GM23338 (cell line): ENCODE data around the gene USP24.

Experiments
- POLR2AphosphoS5 ChIP-seq: IDR thresholded peaks from 2 replicates; pipeline ENCODE4 v1.6.1; 2016; ENCODE audit warnings: antibody characterized with exemption, low read depth
- TF ChIP-seq, protein P1 (sequence below), 2 experiments: fragments of 200-600 bp in 1 of 2; sonication (generic) in 1 of 2; conservative IDR thresholded peaks; 2 replicates each; pipeline versions ENCODE4 v1.5.1 to v1.6.1; 2016 to 2017; ENCODE audit warnings: antibody characterized with exemption in 2 of 2, low read depth in 2 of 2, mild to moderate bottlenecking in 2 of 2, moderate library complexity in 1 of 2

DNA sequence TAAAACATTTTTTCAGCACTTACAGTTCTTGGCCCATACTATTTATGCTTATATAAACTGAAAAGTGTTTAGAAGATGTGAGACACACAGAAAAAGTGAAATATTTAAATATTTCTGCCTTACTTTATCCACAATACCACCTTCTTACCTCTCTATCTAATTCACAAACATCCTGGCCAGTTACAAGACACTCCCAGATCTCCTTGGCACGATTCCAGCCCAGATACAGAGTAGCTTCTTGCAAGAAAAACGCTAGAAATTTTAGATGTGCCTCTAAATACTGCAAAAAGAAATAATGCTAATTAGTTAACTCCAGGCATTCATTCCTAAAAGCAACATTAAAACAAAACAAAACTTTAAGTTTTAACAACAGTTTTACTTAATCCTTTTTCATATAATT is 68.4 kb downstream of the USP24 start:
- TF ChIP-seq, protein P1, sequence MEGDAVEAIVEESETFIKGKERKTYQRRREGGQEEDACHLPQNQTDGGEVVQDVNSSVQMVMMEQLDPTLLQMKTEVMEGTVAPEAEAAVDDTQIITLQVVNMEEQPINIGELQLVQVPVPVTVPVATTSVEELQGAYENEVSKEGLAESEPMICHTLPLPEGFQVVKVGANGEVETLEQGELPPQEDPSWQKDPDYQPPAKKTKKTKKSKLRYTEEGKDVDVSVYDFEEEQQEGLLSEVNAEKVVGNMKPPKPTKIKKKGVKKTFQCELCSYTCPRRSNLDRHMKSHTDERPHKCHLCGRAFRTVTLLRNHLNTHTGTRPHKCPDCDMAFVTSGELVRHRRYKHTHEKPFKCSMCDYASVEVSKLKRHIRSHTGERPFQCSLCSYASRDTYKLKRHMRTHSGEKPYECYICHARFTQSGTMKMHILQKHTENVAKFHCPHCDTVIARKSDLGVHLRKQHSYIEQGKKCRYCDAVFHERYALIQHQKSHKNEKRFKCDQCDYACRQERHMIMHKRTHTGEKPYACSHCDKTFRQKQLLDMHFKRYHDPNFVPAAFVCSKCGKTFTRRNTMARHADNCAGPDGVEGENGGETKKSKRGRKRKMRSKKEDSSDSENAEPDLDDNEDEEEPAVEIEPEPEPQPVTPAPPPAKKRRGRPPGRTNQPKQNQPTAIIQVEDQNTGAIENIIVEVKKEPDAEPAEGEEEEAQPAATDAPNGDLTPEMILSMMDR (conservative IDR thresholded peaks at IDR 0.05; ENCODE audit: low read depth in 2 of 2) = no peak
- no peak for TF ChIP-seq POLR2AphosphoS5
